Measurements from ENCODE around the gene BIK.
"Not testable (repeated sequence)": the region's sequence is repeated elsewhere in the genome, so short reads cannot be mapped to it uniquely, and the experiment has no call there.

BIK gene

GRCh38 chr22:43136255-43136654 lies 25.7 kb downstream of the BIK start:
- peak; percentile 20 for DNase-seq

GRCh38 chr22:43136801-43137200 lies 26.3 kb downstream of the BIK start:
- no peak for DNase-seq

GRCh38 chr22:43142880-43143562 lies 32.5 kb downstream of the BIK start, which contains the start of gene MCAT:
Gene MCAT (minus strand): TSS chr22:43143398. CDS start chr22:43143348, 50 bp downstream.
- peak; percentile 76 for DNase-seq

- DNase-seq, result no peak
Measured at GRCh38 chr22:43144949-43145348, 34.4 kb downstream of the BIK start.

- DNase-seq, result not testable (repeated sequence)
Measured at GRCh38 chr22:43145371-43145770, 34.8 kb downstream of the BIK start.

GRCh38 chr22:43146332-43146731 lies 35.8 kb downstream of the BIK start:
- DNase-seq, result not testable (repeated sequence)

- no peak for DNase-seq
Measured at GRCh38 chr22:43147821-43148220, 37.3 kb downstream of the BIK start.

- no peak for DNase-seq
Measured at GRCh38 chr22:43148581-43148980, 38.0 kb downstream of the BIK start.

GRCh38 chr22:43150731-43151206 lies 40.2 kb downstream of the BIK start:
- no peak for DNase-seq

- peak; percentile 79 for DNase-seq
Measured at GRCh38 chr22:43151251-43152002, 40.9 kb downstream of the BIK start, which contains the start of gene TSPO. Gene TSPO (plus strand): TSS chr22:43151559. CDS start chr22:43159239, 7,680 bp downstream.

GRCh38 chr22:43152003-43152356 lies 41.4 kb downstream of the BIK start:
- no peak for DNase-seq

- peak; percentile 56 for DNase-seq
Measured at GRCh38 chr22:43152357-43153071, 42.0 kb downstream of the BIK start.

GRCh38 chr22:43153899-43154298 lies 43.3 kb downstream of the BIK start:
- no peak for DNase-seq

- DNase-seq, result no peak
Measured at GRCh38 chr22:43154887-43155536, 44.5 kb downstream of the BIK start.

GRCh38 chr22:43155789-43156188 lies 45.2 kb downstream of the BIK start:
- DNase-seq, result no peak

- no peak for DNase-seq
Measured at GRCh38 chr22:43156413-43156812, 45.9 kb downstream of the BIK start.

- no peak for DNase-seq
Measured at GRCh38 chr22:43157874-43158546, 47.5 kb downstream of the BIK start.

- DNase-seq, result no peak
Measured at GRCh38 chr22:43158778-43159483, 48.4 kb downstream of the BIK start.

GRCh38 chr22:43159484-43160178 lies 49.1 kb downstream of the BIK start:
- peak; percentile 54 for DNase-seq

GRCh38 chr22:43160497-43161126 lies 50.1 kb downstream of the BIK start:
- DNase-seq, result no peak

Data from fibroblast of skin of scalp (primary cell).